NCI-H2196 treated with DMSO at 0.1 percent for 48 hours (cell line): ENCODE results near the gene ELOVL6.
"Not testable (repeated sequence)": the region's sequence is repeated elsewhere in the genome, so short reads cannot be mapped to it uniquely, and the experiment has no call there.

ENCODE experiments used
- DNase-seq: peaks from one replicate; lab custom pipeline; 2025; ENCODE audit not compliant: unreplicated experiment; lab: John Stamatoyannopoulos, UW

ELOVL6 gene

DNA sequence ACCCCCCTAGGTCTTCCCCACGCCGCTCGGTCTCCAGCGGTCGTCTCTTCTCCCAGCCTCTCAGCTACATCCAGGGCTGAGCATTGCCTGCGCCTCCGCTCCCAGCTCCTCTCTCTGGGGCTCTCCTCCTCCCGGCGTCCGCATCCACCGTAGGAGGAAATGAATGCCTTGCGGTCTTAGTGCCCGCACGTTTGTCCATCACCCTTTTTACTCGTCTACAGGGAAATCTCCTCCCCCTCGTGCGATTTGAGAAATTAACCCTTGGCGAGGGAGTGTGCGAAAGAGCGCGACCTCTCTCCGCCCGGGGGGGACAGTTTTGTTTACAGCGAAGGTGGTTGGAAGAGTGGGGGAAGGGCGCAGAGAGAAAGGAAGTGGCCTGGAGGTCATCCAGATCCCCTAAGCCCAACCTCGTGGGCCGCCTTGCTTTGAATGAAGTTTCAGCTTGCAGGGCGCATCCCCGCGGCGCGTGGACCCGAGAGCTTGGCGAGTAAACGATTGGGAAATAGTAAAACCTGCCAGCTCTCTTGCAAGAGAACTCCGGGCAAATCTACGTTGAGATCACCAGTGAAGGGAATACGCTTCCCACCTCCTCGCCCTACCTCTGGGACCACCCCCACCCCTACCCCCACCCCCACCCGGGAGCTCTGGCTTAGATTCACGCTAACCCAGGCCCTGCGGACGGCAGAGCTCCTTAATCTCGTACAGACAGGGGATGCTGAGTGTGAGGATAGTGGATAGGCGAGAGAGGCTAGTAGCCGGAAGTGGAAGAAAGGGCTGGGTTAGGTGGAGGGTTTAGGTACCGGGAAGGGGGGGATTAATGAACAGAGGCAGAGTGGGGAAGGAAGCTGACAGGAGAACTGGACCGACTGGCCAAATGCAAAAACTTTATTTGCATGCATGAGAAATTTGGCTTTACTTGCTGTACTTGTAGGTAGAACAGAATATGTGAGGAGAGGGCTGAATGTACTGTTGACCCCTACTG, at the start of gene ELOVL6:
Gene ELOVL6, minus strand, starts transcription at position 181 of the 982 bp plus-strand sequence. CDS start 280 bp downstream, outside the sequence.
- DNase-seq, result peak; percentile 69

DNA sequence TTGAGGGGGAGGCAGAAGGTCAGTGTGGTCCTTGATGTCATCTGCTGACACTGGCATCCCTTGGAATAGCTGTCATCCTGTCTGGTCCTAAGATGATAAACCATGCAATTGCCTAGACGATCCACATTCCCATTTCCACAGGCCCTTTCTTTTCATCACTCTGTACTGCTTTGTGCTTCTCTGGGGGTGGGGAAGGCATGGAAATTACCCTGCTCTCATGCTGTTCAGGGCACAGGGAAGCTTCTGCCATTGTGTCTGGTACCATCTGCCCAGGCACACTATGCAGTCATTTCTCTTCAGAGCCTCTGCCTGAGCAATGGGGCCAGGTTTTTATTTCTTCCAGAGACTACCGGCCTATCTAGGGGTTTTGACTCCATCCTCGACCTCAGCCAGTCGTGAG, 49.7 kb upstream of the ELOVL6 start:
- no peak for DNase-seq

- DNase-seq, result no peak
Measured at GRCh38 chr4:110247591-110247990, 49.2 kb upstream of the ELOVL6 start.

DNA sequence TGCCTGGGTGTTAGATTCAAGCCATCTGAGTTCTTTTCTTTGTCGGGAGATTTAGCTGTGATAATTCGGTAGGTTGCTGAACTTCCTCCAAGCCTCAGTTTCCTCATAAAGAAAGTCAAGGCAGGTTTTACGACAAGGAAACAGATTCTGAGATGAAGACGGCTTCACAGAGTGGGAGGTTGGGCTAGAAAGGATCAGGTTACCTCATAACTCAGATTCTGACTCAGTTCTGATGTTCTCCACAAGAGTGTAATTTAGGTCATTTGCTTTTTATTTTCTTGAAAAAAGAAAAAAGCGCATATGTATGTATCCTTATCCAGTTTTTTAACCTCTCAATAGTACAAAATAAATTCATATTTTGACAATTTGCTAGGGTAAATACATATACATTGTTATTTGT, 47.2 kb upstream of the ELOVL6 start:
- DNase-seq, result no peak

GRCh38 chr4:110236324-110236723, 37.9 kb upstream of the ELOVL6 start:
- DNase-seq, result no peak

DNA sequence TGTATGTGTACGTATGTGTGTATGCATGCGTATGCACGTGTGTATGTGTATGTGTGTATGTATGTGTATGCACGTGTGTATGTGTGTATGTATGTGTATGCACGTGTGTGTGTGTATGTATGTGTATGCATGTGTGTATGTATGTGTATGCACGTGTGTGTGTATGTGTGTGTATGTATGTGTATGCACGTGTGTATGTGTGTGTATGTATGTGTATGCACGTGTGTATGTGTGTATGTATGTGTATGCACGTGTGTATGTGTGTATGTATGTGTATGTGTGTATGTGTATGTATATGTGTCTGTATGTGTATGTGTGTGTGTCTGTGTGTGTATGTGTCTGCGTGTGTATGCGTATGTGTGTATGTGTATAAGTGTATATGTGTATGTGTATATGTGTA, 35.2 kb upstream of the ELOVL6 start:
- not testable (repeated sequence) for DNase-seq

GRCh38 chr4:110231869-110232268, 33.5 kb upstream of the ELOVL6 start:
- no peak for DNase-seq

DNA sequence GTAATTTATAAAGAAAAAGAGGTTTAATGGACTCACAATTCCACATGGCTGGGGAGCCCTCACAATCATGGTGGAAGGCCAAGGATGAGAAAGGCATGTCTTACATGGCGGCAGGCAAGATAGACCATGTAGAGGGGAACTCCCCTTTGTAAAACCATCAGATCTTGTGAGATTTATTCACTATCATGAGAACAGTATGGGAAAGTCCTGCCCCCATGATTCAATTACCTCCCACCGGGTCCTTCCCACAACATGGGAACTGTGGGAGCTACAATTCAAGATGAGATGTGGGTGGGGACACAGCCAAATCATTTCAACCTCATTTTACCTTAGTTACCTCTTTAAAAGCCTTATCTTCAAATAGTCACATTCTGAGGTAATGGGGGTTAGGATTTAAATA, 30.9 kb upstream of the ELOVL6 start:
- no peak for DNase-seq

DNA sequence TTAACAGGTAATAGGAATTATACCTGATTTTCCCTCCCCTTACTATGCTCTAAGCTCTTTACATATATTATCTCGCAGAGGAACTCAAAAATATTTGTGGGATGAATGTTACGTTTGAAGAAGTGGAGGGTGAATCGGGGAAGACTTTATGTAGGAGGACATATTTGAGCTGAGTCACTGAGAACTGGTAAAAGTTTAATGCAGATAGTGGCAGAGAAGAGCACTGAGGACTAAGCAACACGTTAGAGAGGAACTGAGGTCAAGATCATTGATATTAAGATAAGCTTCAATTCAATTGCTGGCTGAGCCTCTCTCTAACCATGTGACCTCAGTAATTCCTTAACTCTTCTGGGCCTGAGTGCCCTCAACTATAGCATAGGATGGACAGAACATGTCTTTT, 26.4 kb upstream of the ELOVL6 start:
- DNase-seq, result no peak

GRCh38 chr4:110224142-110224541, 25.7 kb upstream of the ELOVL6 start:
- no peak for DNase-seq

DNA sequence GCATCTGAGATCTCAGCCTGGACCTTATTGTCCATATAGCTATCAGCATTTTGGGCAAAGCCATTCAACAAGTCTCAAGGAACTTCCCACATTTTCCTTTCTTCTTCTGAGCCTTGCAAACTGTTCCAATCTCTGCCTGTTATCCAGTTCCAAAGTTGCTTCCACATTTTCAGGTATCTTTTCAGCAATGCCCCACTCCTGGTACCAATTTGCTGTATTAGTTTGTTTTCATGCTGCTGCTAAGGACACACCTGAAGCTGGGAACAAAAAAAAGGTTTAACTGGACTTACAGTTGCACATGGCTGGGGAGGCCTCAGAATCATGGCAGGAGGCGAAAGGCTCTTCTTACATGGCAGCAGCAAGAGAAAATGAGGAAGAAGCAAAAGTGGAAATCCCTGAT, 20.5 kb upstream of the ELOVL6 start:
- DNase-seq, result not testable (repeated sequence)

DNA sequence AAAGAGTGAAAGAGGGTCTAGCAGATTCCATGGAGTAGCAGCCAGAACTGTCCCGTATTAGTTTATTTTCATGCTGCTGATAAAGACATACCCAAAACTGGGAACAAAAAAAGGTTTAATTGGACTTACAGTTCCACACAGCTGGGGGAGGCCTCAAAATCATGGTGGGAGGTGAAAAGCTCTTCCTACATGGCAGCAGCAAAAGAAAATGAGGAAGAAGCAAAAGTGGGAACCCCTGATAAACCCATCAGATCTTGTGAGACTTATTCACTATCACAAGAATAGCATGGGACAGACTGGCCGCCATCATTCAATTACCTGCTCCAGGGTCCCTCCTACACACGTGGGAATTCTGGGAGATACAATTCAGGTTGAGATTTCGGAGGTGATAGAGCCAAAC, 18.8 kb upstream of the ELOVL6 start:
- not testable (repeated sequence) for DNase-seq

GRCh38 chr4:110216129-110216528, 17.7 kb upstream of the ELOVL6 start:
- DNase-seq, result no peak

GRCh38 chr4:110211770-110212061, 13.3 kb upstream of the ELOVL6 start:
- no peak for DNase-seq

DNA sequence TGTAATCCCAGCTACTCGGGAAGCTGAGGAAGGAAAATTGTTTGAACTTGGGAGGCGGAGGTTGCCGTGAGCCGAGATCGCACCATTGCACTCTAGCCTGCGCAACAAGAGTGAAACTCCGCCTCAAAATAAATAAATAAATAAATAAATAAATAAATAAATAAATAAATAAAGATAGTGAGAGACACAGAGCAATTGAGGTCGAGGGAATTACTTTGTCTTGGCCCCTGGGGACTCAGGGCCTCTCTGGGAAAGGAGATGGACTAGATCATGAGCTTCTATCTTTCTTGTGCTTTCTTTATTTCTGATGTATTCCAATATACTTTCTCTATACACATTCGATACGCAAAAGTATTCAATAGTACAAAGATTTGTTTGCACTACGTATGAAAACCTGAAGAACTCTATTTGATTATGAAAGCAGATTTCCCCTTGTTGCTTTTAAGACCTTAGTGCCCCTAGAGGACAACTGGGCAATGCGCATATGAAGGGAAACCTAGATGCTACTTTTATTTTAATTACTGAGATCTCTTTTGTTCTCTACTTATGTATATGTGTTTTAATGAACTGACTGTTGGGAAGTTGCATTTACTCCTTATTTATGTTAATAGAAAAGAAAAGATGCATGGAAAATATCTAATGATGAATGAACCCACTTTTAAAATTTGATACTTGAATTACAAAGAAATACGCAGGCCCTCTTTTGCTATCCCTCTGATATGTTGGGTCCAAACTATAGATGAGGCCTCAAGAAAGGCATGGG, 12.8 kb upstream of the ELOVL6 start:
- DNase-seq, result no peak

DNA sequence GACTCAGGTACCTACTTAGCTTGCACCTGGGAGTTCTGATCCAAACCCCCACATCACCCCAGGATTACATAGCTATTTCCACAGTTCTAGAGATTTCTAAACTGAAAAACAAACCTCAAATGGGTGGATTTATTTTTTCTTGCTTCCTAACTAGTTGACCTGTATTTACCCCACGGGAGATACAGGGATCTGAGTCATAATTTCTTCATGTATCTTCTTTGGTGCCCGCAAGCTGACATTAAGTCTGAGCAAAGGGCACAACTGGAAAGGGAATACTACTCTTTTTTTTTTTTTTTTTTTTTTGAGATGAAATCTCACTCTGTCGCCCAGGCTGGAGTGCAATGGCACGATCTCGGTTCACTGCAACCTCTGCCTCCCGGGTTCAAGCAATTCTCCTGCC, 10.0 kb upstream of the ELOVL6 start:
- no peak for DNase-seq

GRCh38 chr4:110207233-110207632, 8.8 kb upstream of the ELOVL6 start:
- DNase-seq, result no peak

GRCh38 chr4:110202024-110202423, 3.6 kb upstream of the ELOVL6 start:
- DNase-seq, result no peak

GRCh38 chr4:110201502-110201901, 3.1 kb upstream of the ELOVL6 start:
- DNase-seq, result no peak

DNA sequence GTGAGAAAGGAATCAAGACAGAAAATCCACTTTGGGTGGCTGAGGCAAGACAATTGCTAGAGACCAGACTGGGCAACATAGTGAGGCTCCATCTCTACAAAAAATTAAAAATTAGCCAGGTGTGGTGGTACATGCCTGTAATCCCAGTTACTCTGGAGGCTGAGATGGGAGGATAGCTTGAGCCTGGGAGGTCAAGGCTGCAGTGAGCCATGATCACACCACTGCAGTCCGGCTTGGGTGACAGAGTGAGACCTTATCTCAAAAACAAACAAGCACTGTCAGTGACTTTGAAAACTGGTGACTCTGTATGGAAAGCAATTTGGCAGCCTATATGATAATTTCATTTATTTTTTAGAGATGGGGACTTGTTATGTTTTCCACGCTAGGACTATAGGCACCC, 2.3 kb upstream of the ELOVL6 start:
- DNase-seq, result no peak

GRCh38 chr4:110198049-110198434, 373 bp downstream of the ELOVL6 start:
- no peak for DNase-seq

DNA sequence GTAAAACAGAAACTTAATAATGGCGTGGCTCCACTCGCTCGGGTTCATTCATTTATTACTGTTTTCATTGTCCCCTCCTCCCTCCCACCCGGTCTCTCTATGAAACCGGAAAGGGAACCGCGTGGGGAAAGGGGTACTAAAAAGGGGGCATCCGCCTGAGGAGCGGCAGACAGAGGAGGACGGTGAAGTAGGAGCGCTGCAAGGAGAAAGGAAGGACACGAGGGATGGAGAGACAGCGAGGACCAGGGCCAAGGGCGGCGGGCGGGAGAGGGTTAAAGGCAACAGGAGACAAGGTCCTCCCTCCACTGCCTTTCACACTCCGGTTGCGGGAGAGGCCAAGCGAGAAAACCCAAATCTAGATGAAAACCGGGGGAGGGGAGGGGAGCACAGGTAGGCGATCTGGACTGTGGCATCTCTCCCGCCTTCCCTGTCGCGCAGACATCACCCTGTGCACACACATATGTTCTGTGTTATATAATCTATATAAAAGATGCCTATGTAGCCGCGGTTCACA, 829 bp downstream of the ELOVL6 start:
- DNase-seq, result peak; percentile 23
